Measurements from ENCODE around the gene NBEAL2.

Gene NBEAL2

GRCh38 chr3:47042231-47042791, 62.8 kb downstream of the NBEAL2 start:
- DNase-seq (ENCODE audit: low spot score) = no peak

- DNase-seq (ENCODE audit: low spot score) = no peak
Observed at GRCh38 chr3:47047069-47047468, 67.6 kb downstream of the NBEAL2 start.

GRCh38 chr3:47047673-47048072, 68.2 kb downstream of the NBEAL2 start:
- DNase-seq (ENCODE audit: low spot score) = no peak

- no peak for DNase-seq (ENCODE audit: low spot score)
Observed at GRCh38 chr3:47054412-47054811, 74.9 kb downstream of the NBEAL2 start.

- no peak for DNase-seq (ENCODE audit: low spot score)
Observed at GRCh38 chr3:47056705-47057104, 77.2 kb downstream of the NBEAL2 start.

- DNase-seq (ENCODE audit: low spot score) = no peak
Observed at GRCh38 chr3:47057212-47057671, 77.8 kb downstream of the NBEAL2 start.
